ENCODE data around the gene GNG7. TPM values are rescaled to one million over a fixed set of nuclear protein-coding genes. Genes with fewer than 3 reads are reported as not detected.
"Not testable (repeated sequence)": the region's sequence is repeated elsewhere in the genome, so short reads cannot be mapped to it uniquely, and the experiment has no call there.

The GNG7 gene
- total RNA-seq, 1 donor from 2014 or later = 7.7 TPM

DNA sequence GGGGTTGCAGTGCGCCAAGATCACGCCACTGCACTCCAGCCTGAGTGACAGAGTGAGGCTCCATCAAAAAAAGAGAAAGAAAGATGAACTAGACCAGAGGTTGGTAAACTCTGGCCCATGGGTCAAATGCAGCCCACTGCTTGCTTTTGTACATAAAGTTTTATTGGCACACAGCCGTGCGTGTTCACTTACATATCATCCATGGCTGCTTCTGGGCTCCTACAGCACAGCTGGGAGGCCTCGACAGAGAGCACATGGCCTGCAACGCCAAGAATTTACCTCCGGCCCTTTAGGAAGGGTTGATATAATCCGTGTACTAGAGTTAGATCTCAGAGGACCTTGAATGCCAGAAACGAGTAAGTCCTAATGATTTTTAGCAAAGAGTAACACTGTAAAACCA lies 46.0 kb downstream of the GNG7 start:
- DNase-seq (ENCODE audit: low spot score) = no peak
- H3K4me1 Mint-ChIP-seq (ENCODE audit: unreplicated experiment) = no peaks in the 10 kb centered on the region
- H3K27ac Mint-ChIP-seq (ENCODE audit: unreplicated experiment) = no peak overlapping the region
- no peak overlapping the region for H3K4me3 Mint-ChIP-seq (ENCODE audit: unreplicated experiment)
- TF ChIP-seq, protein P1, sequence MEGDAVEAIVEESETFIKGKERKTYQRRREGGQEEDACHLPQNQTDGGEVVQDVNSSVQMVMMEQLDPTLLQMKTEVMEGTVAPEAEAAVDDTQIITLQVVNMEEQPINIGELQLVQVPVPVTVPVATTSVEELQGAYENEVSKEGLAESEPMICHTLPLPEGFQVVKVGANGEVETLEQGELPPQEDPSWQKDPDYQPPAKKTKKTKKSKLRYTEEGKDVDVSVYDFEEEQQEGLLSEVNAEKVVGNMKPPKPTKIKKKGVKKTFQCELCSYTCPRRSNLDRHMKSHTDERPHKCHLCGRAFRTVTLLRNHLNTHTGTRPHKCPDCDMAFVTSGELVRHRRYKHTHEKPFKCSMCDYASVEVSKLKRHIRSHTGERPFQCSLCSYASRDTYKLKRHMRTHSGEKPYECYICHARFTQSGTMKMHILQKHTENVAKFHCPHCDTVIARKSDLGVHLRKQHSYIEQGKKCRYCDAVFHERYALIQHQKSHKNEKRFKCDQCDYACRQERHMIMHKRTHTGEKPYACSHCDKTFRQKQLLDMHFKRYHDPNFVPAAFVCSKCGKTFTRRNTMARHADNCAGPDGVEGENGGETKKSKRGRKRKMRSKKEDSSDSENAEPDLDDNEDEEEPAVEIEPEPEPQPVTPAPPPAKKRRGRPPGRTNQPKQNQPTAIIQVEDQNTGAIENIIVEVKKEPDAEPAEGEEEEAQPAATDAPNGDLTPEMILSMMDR (IDR thresholded peaks at IDR 0.05; ENCODE audit: unreplicated experiment) = no peak
- H3K27me3 Mint-ChIP-seq (ENCODE audit: unreplicated experiment) = peaks cover 4% of the 10 kb centered on the region
- H3K9me3 Mint-ChIP-seq (ENCODE audit: unreplicated experiment) = no peaks in the 10 kb centered on the region
- H3K36me3 Mint-ChIP-seq (ENCODE audit: low read depth, unreplicated experiment) = no peaks in the 10 kb centered on the region

DNA sequence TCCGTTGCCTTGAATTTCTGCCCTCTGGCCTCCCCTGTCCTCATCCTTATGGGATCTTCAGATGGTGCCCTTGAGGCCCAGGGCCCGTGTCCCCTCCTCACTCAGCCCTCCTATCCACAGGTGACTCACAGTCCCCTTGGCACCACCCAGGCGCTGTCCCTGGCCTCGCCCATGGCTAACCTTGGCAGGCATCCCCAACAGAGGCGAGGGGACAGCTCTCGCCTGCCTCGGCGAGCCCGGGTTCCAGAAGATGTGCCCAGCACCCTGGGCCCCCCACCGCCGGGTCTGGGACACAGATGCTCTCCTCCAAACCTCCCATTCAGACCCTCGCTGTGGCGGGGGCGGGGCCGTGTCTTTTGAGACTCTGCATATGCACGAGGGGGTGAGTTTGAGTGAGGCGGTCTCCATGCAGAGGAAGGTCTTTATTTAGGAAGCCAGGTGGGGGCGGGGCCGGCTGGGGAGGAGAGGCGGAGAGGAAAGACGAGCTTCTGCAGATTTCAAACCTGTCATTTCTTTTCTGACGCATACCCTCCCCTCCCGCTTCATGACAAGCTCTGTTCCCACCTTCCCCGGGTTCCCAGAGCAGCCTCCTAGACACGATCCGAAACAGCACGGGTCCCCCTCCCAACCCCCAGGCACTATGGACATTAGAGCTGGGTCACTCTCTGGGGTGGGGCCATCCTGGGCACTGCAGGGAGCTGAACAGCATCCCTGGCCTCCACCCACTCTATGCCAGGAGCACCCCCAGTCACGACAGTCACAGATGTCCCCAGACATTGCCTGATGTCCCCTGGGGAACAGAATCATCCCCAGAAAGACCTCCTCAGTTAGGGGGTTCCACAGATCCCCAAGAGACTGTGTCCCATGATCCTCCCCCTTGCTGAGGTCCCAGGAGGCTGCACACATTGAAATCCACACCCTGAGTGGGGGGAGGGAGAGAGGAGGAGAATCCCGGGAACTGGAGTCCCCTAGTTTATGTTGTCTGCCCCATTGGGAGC lies 48.5 kb downstream of the GNG7 start:
- DNase-seq (ENCODE audit: low spot score) = no peak
- Mint-ChIP-seq H3K27ac (ENCODE audit: unreplicated experiment) (no peak overlapping the region), H3K4me1 (ENCODE audit: unreplicated experiment) (no peaks in the 10 kb centered on the region), H3K27me3 (ENCODE audit: unreplicated experiment) (peaks cover 1% of the 10 kb centered on the region), H3K36me3 (ENCODE audit: low read depth, unreplicated experiment) (no peaks in the 10 kb centered on the region), H3K4me3 (ENCODE audit: unreplicated experiment) (no peak overlapping the region), H3K9me3 (ENCODE audit: unreplicated experiment) (no peaks in the 10 kb centered on the region)
- TF ChIP-seq, protein P1 (IDR thresholded peaks at IDR 0.05; ENCODE audit: unreplicated experiment) = no peak

DNA sequence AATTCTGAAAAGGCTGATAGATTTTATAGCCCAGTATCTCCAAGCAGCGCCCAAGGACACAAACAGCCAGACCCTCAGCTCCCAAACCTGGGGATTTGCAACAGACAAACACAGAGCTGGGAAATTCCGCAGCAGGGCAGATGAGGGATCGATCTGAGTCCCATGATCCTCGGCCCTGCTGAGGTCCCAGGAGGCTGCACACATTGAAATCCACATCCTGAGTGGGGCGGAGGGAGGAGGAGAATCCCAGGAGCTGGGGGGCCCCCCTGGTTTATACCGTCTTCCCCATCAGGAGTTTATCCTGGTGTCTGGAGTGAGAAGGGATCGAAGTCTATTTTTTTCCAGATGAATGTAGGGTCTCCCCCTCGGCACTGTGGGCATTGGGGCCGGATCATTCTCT lies 49.3 kb downstream of the GNG7 start:
- Mint-ChIP-seq H3K36me3 (ENCODE audit: low read depth, unreplicated experiment) (no peaks in the 10 kb centered on the region), H3K9me3 (ENCODE audit: unreplicated experiment) (no peaks in the 10 kb centered on the region), H3K4me3 (ENCODE audit: unreplicated experiment) (no peak overlapping the region), H3K4me1 (ENCODE audit: unreplicated experiment) (no peaks in the 10 kb centered on the region), H3K27ac (ENCODE audit: unreplicated experiment) (no peak overlapping the region), H3K27me3 (ENCODE audit: unreplicated experiment) (peaks cover 1% of the 10 kb centered on the region)
- DNase-seq (ENCODE audit: low spot score) = no peak
- TF ChIP-seq, protein P1 (IDR thresholded peaks at IDR 0.05; ENCODE audit: unreplicated experiment) = no peak

- Mint-ChIP-seq H3K27ac (ENCODE audit: unreplicated experiment) (no peak overlapping the region), H3K9me3 (ENCODE audit: unreplicated experiment) (no peaks in the 10 kb centered on the region), H3K36me3 (ENCODE audit: low read depth, unreplicated experiment) (no peaks in the 10 kb centered on the region), H3K4me3 (ENCODE audit: unreplicated experiment) (no peak overlapping the region), H3K4me1 (ENCODE audit: unreplicated experiment) (no peaks in the 10 kb centered on the region), H3K27me3 (ENCODE audit: unreplicated experiment) (peaks cover 1% of the 10 kb centered on the region)
- DNase-seq (ENCODE audit: low spot score) = no peak
- TF ChIP-seq, protein P1 (IDR thresholded peaks at IDR 0.05; ENCODE audit: unreplicated experiment) = no peak
These were observed 49.9 kb downstream of the GNG7 start for GRCh38 chr19:2652504-2653099.

- H3K36me3 Mint-ChIP-seq (ENCODE audit: low read depth, unreplicated experiment); DNase-seq (ENCODE audit: low spot score); H3K4me1 Mint-ChIP-seq (ENCODE audit: unreplicated experiment); H3K9me3 Mint-ChIP-seq (ENCODE audit: unreplicated experiment); H3K27ac Mint-ChIP-seq (ENCODE audit: unreplicated experiment); H3K4me3 Mint-ChIP-seq (ENCODE audit: unreplicated experiment); H3K27me3 Mint-ChIP-seq (ENCODE audit: unreplicated experiment): not testable (repeated sequence)
These were observed 51.3 kb downstream of the GNG7 start for GRCh38 chr19:2651002-2651733.

Data from endothelial cell (in vitro differentiated cells).